ENCODE measurements around the gene BRAF. TPM values are rescaled to one million over a fixed set of nuclear protein-coding genes. Genes with fewer than 3 reads are reported as not detected.
"Not testable (repeated sequence)": the region's sequence is repeated elsewhere in the genome, so short reads cannot be mapped to it uniquely, and the experiment has no call there.

Gene BRAF
- total RNA-seq, 1 donor from 2014 or later: 60.5 TPM

GRCh38 chr7:140678816-140679130 lies 246.0 kb downstream of the BRAF start:
- H3K36me3 Mint-ChIP-seq (ENCODE audit: insufficient read depth): peaks cover 26% of the 10 kb centered on the region
- no peak overlapping the region for H3K4me3 Mint-ChIP-seq (ENCODE audit: low read depth)
- no peak for DNase-seq (ENCODE audit: low spot score, unreplicated experiment)
- H3K27me3 Mint-ChIP-seq: no peaks in the 10 kb centered on the region
- peaks cover 7% of the 10 kb centered on the region for H3K4me1 Mint-ChIP-seq (ENCODE audit: low read depth)
- H3K27ac Mint-ChIP-seq: no peak overlapping the region
- TF ChIP-seq CTCF (IDR thresholded peaks at IDR 0.05; ENCODE audit: unreplicated experiment): no peak
- no peaks in the 10 kb centered on the region for H3K9me3 Mint-ChIP-seq (ENCODE audit: low read depth)

- no peak for DNase-seq (ENCODE audit: low spot score, unreplicated experiment)
- no peaks in the 10 kb centered on the region for H3K27me3 Mint-ChIP-seq
- no peak overlapping the region for H3K4me3 Mint-ChIP-seq (ENCODE audit: low read depth)
- no peaks in the 10 kb centered on the region for H3K9me3 Mint-ChIP-seq (ENCODE audit: low read depth)
- peaks cover 7% of the 10 kb centered on the region for H3K4me1 Mint-ChIP-seq (ENCODE audit: low read depth)
- peaks cover 26% of the 10 kb centered on the region for H3K36me3 Mint-ChIP-seq (ENCODE audit: insufficient read depth)
- H3K27ac Mint-ChIP-seq: peak overlapping the region; percentile 26
- no peak for TF ChIP-seq CTCF (IDR thresholded peaks at IDR 0.05; ENCODE audit: unreplicated experiment)
These were observed 246.5 kb downstream of the BRAF start for GRCh38 chr7:140678081-140678815.

- no peak for TF ChIP-seq CTCF (IDR thresholded peaks at IDR 0.05; ENCODE audit: unreplicated experiment)
- H3K27me3 Mint-ChIP-seq: no peaks in the 10 kb centered on the region
- H3K9me3 Mint-ChIP-seq (ENCODE audit: low read depth): no peaks in the 10 kb centered on the region
- H3K4me3 Mint-ChIP-seq (ENCODE audit: low read depth): no peak overlapping the region
- no peak for DNase-seq (ENCODE audit: low spot score, unreplicated experiment)
- H3K4me1 Mint-ChIP-seq (ENCODE audit: low read depth): peaks cover 7% of the 10 kb centered on the region
- no peak overlapping the region for H3K27ac Mint-ChIP-seq
- H3K36me3 Mint-ChIP-seq (ENCODE audit: insufficient read depth): peaks cover 26% of the 10 kb centered on the region
These were observed 247.2 kb downstream of the BRAF start for GRCh38 chr7:140677496-140677895.

- H3K27me3 Mint-ChIP-seq; H3K9me3 Mint-ChIP-seq (ENCODE audit: low read depth); H3K4me3 Mint-ChIP-seq (ENCODE audit: low read depth); DNase-seq (ENCODE audit: low spot score, unreplicated experiment); H3K27ac Mint-ChIP-seq: not testable (repeated sequence)
- peaks cover 11% of the 10 kb centered on the region for H3K4me1 Mint-ChIP-seq (ENCODE audit: low read depth)
- H3K36me3 Mint-ChIP-seq (ENCODE audit: insufficient read depth): peaks cover 23% of the 10 kb centered on the region
These were observed 247.8 kb downstream of the BRAF start for GRCh38 chr7:140676956-140677355.

GRCh38 chr7:140676306-140676705 lies 248.4 kb downstream of the BRAF start:
- H3K27ac Mint-ChIP-seq: no peak overlapping the region
- H3K4me1 Mint-ChIP-seq (ENCODE audit: low read depth): peaks cover 11% of the 10 kb centered on the region
- no peaks in the 10 kb centered on the region for H3K27me3 Mint-ChIP-seq
- DNase-seq (ENCODE audit: low spot score, unreplicated experiment): no peak
- TF ChIP-seq CTCF (IDR thresholded peaks at IDR 0.05; ENCODE audit: unreplicated experiment): no peak
- no peaks in the 10 kb centered on the region for H3K9me3 Mint-ChIP-seq (ENCODE audit: low read depth)
- H3K36me3 Mint-ChIP-seq (ENCODE audit: insufficient read depth): peaks cover 23% of the 10 kb centered on the region
- H3K4me3 Mint-ChIP-seq (ENCODE audit: low read depth): no peak overlapping the region

- H3K9me3 Mint-ChIP-seq (ENCODE audit: low read depth): no peaks in the 10 kb centered on the region
- no peak for DNase-seq (ENCODE audit: low spot score, unreplicated experiment)
- peaks cover 20% of the 10 kb centered on the region for H3K36me3 Mint-ChIP-seq (ENCODE audit: insufficient read depth)
- H3K27me3 Mint-ChIP-seq: no peaks in the 10 kb centered on the region
- peak overlapping the region; percentile 14 for H3K4me3 Mint-ChIP-seq (ENCODE audit: low read depth)
- H3K27ac Mint-ChIP-seq: no peak overlapping the region
- no peak for TF ChIP-seq CTCF (IDR thresholded peaks at IDR 0.05; ENCODE audit: unreplicated experiment)
- H3K4me1 Mint-ChIP-seq (ENCODE audit: low read depth): peaks cover 11% of the 10 kb centered on the region
These were observed 249.0 kb downstream of the BRAF start for GRCh38 chr7:140675726-140676125.

Measured in progenitor cell of endocrine pancreas (in vitro differentiated cells).